PC-9 (cell line): Measurements from ENCODE around the gene PAX8. TPM values are rescaled to one million over a fixed set of nuclear protein-coding genes. Genes with fewer than 3 reads are reported as not detected.

Source experiments
- BruUV-seq: library from RNA; stranded (reverse); fragments of 400-500 nt; replicated peaks from 2 replicates; lab custom pipeline; 2021; lab: Mats Ljungman, UMichigan
- CTCF ChIA-PET: fragments of 300-600 bp; sonication (Branson Sonifier 250); formaldehyde crosslinking; loops from one replicate; lab custom pipeline; 2022; ENCODE audit warnings: antibody characterized with exemption; lab: Charles Lee
- POLR2A ChIA-PET: fragments of 300-600 bp; sonication (Branson Sonifier 250); formaldehyde crosslinking; loops from one replicate; lab custom pipeline; 2022; ENCODE audit warnings: antibody characterized with exemption; ENCODE audit not compliant: unreplicated experiment; lab: Charles Lee
- DNase-seq, 2 experiments: peaks; one replicate each; pipeline versions ENCODE4 v3.0.0 to v3.0.0-alpha.2; 2015 to 2022; ENCODE audit warnings: mixed read lengths in 1 of 2
- H2AFZ ChIP-seq: fragments of 200-600 bp; sonication (generic); 2 replicates; pipeline ENCODE4 v1.8.1; 2017; ENCODE audit warnings: antibody characterized with exemption
- H3F3A ChIP-seq: fragments of 200-600 bp; sonication (generic); 2 replicates; pipeline ENCODE4 v1.8.1; 2017; ENCODE audit warnings: antibody characterized with exemption, mild to moderate bottlenecking, low read depth; ENCODE audit not compliant: insufficient read depth
- H3K27ac ChIP-seq: fragments of 200-600 bp; sonication (generic); 2 replicates; pipeline ENCODE4 v1.6.1; 2016; ENCODE audit warnings: mixed run types
- H3K27me3 ChIP-seq: fragments of 200-600 bp; sonication (generic); 2 replicates; pipeline ENCODE4 v1.6.1; 2016; ENCODE audit warnings: low read depth, mixed run types; ENCODE audit not compliant: insufficient read depth
- H3K36me3 ChIP-seq: fragments of 200-600 bp; sonication (generic); 2 replicates; pipeline ENCODE4 v1.6.1; 2016; ENCODE audit warnings: low read depth, mixed run types
- H3K4me1 ChIP-seq: fragments of 200-600 bp; sonication (generic); replicated peaks from 2 replicates; pipeline ENCODE4 v1.6.1; 2016; ENCODE audit warnings: mixed run types; ENCODE audit not compliant: insufficient read depth
- H3K4me2 ChIP-seq: fragments of 200-600 bp; sonication (generic); 2 replicates; pipeline ENCODE4 v1.6.1; 2017; ENCODE audit warnings: mixed run types
- H3K4me3 ChIP-seq: fragments of 200-600 bp; sonication (generic); 2 replicates; pipeline ENCODE4 v1.6.1; 2016; ENCODE audit warnings: mixed run types
- H3K79me2 ChIP-seq: fragments of 200-600 bp; sonication (generic); 2 replicates; pipeline ENCODE4 v1.6.1; 2017; ENCODE audit warnings: low read depth, mixed run types
- H3K9me2 ChIP-seq: fragments of 200-600 bp; sonication (generic); 2 replicates; pipeline ENCODE4 v1.8.1; 2017; ENCODE audit warnings: mild to moderate bottlenecking; ENCODE audit not compliant: insufficient read depth
- H3K9me3 ChIP-seq: fragments of 200-600 bp; sonication (generic); 2 replicates; pipeline ENCODE4 v1.8.1; 2016; ENCODE audit warnings: low read depth; ENCODE audit not compliant: insufficient read depth
- H4K20me1 ChIP-seq: fragments of 200-600 bp; sonication (generic); 2 replicates; pipeline ENCODE4 v1.8.1; 2017; ENCODE audit not compliant: insufficient read depth
- CTCF ChIP-seq: fragments of 200-600 bp; sonication (generic); conservative IDR thresholded peaks from 2 replicates; pipeline ENCODE4 v1.6.1; 2017; ENCODE audit warnings: mixed run types, antibody characterized with exemption, mild to moderate bottlenecking, moderate library complexity
- EZH2 ChIP-seq: fragments of 200-600 bp; sonication (generic); IDR thresholded peaks from 2 replicates; pipeline ENCODE4 v1.8.0; 2017; ENCODE audit warnings: antibody characterized with exemption, low read depth
- intact Hi-C: fragments of 100-400 bp; cut with micrococcal nuclease; formaldehyde crosslinking; loops from one replicate; pipeline ENCODE4 v1.10.0; 2022; ENCODE audit not compliant: unreplicated experiment
- total RNA-seq: library from RNA; stranded (reverse); gene quantifications from 2 replicates; pipeline ENCODE4 v1.2.3, GENCODE V29; 2021

The PAX8 gene
- total RNA-seq, 1 experiment from 2014 or later: 5.8 TPM

GRCh38 chr2:113167115-113167932, 111.4 kb downstream of the PAX8 start:
- no peaks in the 10 kb centered on the region for H3K9me2 ChIP-seq
- H3K4me2 ChIP-seq: no peak overlapping the region
- no peaks in the 10 kb centered on the region for H3K9me3 ChIP-seq
- ChIA-PET CTCF (no interaction called here), POLR2A (no interaction called here)
- peaks cover 18% of the 10 kb centered on the region for H3K79me2 ChIP-seq
- intact Hi-C loops: no loop called here
- TF ChIP-seq CTCF (no peak), EZH2 (no peak)
- H3K36me3 ChIP-seq: no peaks in the 10 kb centered on the region
- H3K4me1 ChIP-seq: no peaks in the 10 kb centered on the region
- no peak overlapping the region for H2AFZ ChIP-seq
- DNase-seq: no peak
- no peaks in the 10 kb centered on the region for H4K20me1 ChIP-seq
- H3F3A ChIP-seq: 0 out of 2 replicates have a peak, but pooled peaks cover 5% of the 10 kb centered on the region
- no TSS peak for BruUV-seq
- H3K27me3 ChIP-seq: no peaks in the 10 kb centered on the region
- no peak overlapping the region for H3K27ac ChIP-seq
- H3K4me3 ChIP-seq: no peak overlapping the region

GRCh38 chr2:113166187-113166645, 112.5 kb downstream of the PAX8 start:
- intact Hi-C loops: no loop called here
- Histone ChIP-seq H3K9me3 (no peaks in the 10 kb centered on the region), H3K27ac (no peak overlapping the region), H3K4me3 (no peak overlapping the region), H3K27me3 (no peaks in the 10 kb centered on the region), H3K4me1 (no peaks in the 10 kb centered on the region), H3F3A (0 out of 2 replicates have a peak, but pooled peaks cover 3% of the 10 kb centered on the region), H4K20me1 (no peaks in the 10 kb centered on the region), H3K79me2 (peaks cover 18% of the 10 kb centered on the region), H3K36me3 (no peaks in the 10 kb centered on the region), H3K4me2 (no peak overlapping the region), H2AFZ (no peak overlapping the region), H3K9me2 (no peaks in the 10 kb centered on the region)
- BruUV-seq: no TSS peak
- POLR2A ChIA-PET: no interaction called here
- no peak for DNase-seq
- CTCF ChIA-PET: no interaction called here
- TF ChIP-seq CTCF (no peak), EZH2 (no peak)

Other genes with a start within 250 kb of the PAX8 start
- not detected in 2 replicates for gene IL36B, start 226.1 kb downstream of the PAX8 start, total RNA-seq
- 1.0 and 1.7 TPM in 2 replicates for gene IL36RN, start 219.7 kb downstream of the PAX8 start, total RNA-seq
- not detected in 2 replicates for gene IL1F10, start 211.0 kb downstream of the PAX8 start, total RNA-seq
- gene IL1RN, start 151.3 kb downstream of the PAX8 start, total RNA-seq: 5.0 and 8.4 TPM in 2 replicates
- gene PSD4, start 105.0 kb downstream of the PAX8 start, total RNA-seq: 29.6 and 38.7 TPM in 2 replicates
- 37.5 and 42.2 TPM in 2 replicates for gene ZNG1B, start 158.8 kb upstream of the PAX8 start, total RNA-seq
- 0.28 and 0.43 TPM in 2 replicates for gene FOXD4L1, start 219.7 kb upstream of the PAX8 start, total RNA-seq